ENCODE results near the gene TAF1B. TPM values are rescaled to one million over a fixed set of nuclear protein-coding genes. Genes with fewer than 3 reads are reported as not detected.
A peak's percentile ranks its signal among the peaks of the same experiment; 100 is the strongest.

The TAF1B gene
- total and polyA plus RNA-seq, 2 donors (not counting 3 experiments of a cell fraction or from before 2014, with no cell fraction given): 6.3 to 29.4 TPM

DNA sequence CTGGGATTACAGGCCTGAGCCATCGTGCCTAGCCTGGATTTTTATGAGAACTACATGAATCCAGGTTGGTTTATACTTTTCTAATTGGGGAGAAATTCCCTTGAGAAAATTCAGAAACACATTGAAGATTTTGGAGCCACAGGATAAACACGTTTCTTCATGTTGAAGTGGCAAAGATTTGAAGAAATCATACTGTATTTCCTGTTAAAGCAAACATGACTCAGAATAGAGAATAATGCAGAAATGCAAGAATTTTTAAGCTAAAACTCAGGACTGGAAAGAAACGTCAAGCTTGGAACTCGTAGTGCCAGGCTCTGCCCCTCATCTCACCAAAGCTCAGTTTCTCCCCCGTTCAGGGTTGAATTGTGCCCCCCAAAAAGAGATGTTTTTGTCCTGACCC, 32.1 kb upstream of the TAF1B start:
- Histone ChIP-seq H3K27me3 (ENCODE audit: control insufficient read depth in 2 of 2, insufficient read depth in 2 of 2, low read length in 2 of 2) (no peaks in the 10 kb centered on the region), H3K79me2 (ENCODE audit: control insufficient read depth, insufficient read depth, low read length) (no peaks in the 10 kb centered on the region), H3K4me3 (replicated peaks in 1 of 3; ENCODE audit: insufficient read depth in 1 of 3, low read depth in 1 of 3, low read length in 3 of 3) (no peak overlapping the region), H4K20me1 (replicated peaks; ENCODE audit: control insufficient read depth, extremely low read depth, insufficient read depth, low read length) (no peaks in the 10 kb centered on the region), H3K36me3 (ENCODE audit: control insufficient read depth in 2 of 2, extremely low read depth in 1 of 2, insufficient read depth in 2 of 2, low read length in 2 of 2) (no peaks in the 10 kb centered on the region), H3K9me3 (replicated peaks; ENCODE audit: control insufficient read depth, insufficient read depth, low read length) (no peaks in the 10 kb centered on the region), H3K4me1 (ENCODE audit: control insufficient read depth, extremely low read depth, insufficient read depth, low read length) (peaks cover 6% of the 10 kb centered on the region), H3K9ac (replicated peaks; ENCODE audit: extremely low read depth, insufficient read depth, low read length) (no peak overlapping the region), H3K4me2 (ENCODE audit: insufficient read depth, low read length) (no peak overlapping the region), H3K27ac (ENCODE audit: insufficient read depth, low read depth, low read length) (no peak overlapping the region), H2AFZ (ENCODE audit: low read depth, low read length) (no peak overlapping the region), H3K9me1 (replicated peaks; ENCODE audit: control insufficient read depth, extremely low read depth, insufficient read depth, low read length) (no peaks in the 10 kb centered on the region)
- no TSS peak for BruUV-seq (replicated peaks)
- dilution Hi-C loops (cut with MboI; ENCODE audit: extremely low pct_ligation_motif_present, low sequenced_read_pairs): loop anchor here (25.0 kb wide), 1 partner anchor 151 kb away; the partner anchor contains the start of gene GRHL1
- CTCF ChIA-PET: interaction anchor here (1.0 to 3.9 kb wide), 5 partner anchors 11 to 173 kb away, joined by 3 to 30 read pairs (median 4); partner anchors contain the start of gene TAF1B
- no peak for FAIRE-seq
- POLR2A ChIA-PET: no interaction called here
- TF ChIP-seq MYC (IDR thresholded peaks at IDR 0.05; ENCODE audit: low read depth, low read length): no peak
- TF ChIP-seq POLR2AphosphoS5 (IDR thresholded peaks at IDR 0.05; ENCODE audit: insufficient read depth, low read depth, low read length): no peak
- no peak for TF ChIP-seq GATA2 (IDR thresholded peaks at IDR 0.05; ENCODE audit: insufficient read depth, insufficient read length, low read depth, low read length)
- DNase-seq (ENCODE audit: low read depth, low spot score): no peak
- intact Hi-C loops (cut with micrococcal nuclease): loop anchor here (5.0 kb wide), 5 partner anchors 106 to 626 kb away; no protein-coding TSS in a partner anchor

DNA sequence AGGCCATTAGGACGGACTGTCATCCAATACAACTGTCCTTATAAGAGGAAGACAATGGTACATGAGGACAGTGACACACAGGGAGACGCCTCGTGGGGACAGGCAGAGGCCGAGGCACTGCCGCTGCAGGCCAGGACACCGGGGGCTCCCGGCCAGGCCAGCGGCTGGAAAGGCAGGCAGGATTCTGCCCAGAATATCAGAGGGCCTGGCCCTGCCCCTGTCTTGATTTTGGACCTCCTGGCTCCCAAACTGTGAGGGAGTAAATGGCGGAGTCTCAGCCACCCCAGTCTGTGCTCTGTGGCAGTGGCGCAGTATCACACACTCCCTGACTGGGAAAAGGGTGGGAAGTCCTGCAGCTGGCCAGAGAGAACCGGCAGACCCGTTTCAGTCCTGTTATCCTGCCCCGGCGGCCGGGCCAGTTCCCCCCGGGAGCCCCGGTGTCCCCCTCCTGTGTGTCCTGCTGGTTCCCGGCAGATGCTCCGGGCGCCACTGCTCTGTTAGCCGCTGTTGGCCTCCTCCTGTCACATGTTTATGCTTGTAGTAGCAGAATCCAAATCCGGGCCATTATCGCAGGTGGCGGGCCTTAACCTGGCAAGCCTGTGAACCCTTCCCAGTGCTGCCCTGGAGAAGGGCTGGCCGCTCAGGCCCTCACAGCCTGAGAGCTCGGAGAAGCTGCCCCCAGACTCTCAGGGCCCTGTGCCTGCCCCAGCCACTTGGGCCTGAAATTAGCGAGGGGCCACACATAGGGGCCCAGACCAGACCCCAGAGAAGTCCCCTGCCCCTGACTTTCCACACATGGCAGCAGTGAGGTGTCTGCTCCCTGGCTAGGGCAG, 31.4 kb upstream of the TAF1B start:
- FAIRE-seq (no peak), DNase-seq (ENCODE audit: low read depth, low spot score) (no peak)
- no TSS peak for BruUV-seq (replicated peaks)
- Histone ChIP-seq H2AFZ (ENCODE audit: low read depth, low read length) (peak overlapping the region; percentile 55), H3K4me1 (ENCODE audit: control insufficient read depth, extremely low read depth, insufficient read depth, low read length) (peaks cover 6% of the 10 kb centered on the region), H3K9me1 (replicated peaks; ENCODE audit: control insufficient read depth, extremely low read depth, insufficient read depth, low read length) (no peaks in the 10 kb centered on the region), H4K20me1 (replicated peaks; ENCODE audit: control insufficient read depth, extremely low read depth, insufficient read depth, low read length) (no peaks in the 10 kb centered on the region), H3K79me2 (ENCODE audit: control insufficient read depth, insufficient read depth, low read length) (no peaks in the 10 kb centered on the region), H3K9me3 (replicated peaks; ENCODE audit: control insufficient read depth, insufficient read depth, low read length) (no peaks in the 10 kb centered on the region), H3K27me3 (ENCODE audit: control insufficient read depth in 2 of 2, insufficient read depth in 2 of 2, low read length in 2 of 2) (no peaks in the 10 kb centered on the region), H3K9ac (replicated peaks; ENCODE audit: extremely low read depth, insufficient read depth, low read length) (peak overlapping the region; percentile 10), H3K36me3 (ENCODE audit: control insufficient read depth in 2 of 2, extremely low read depth in 1 of 2, insufficient read depth in 2 of 2, low read length in 2 of 2) (no peaks in the 10 kb centered on the region), H3K4me2 (ENCODE audit: insufficient read depth, low read length) (no peak overlapping the region), H3K27ac (ENCODE audit: insufficient read depth, low read depth, low read length) (no peak overlapping the region), H3K4me3 (replicated peaks in 1 of 3; ENCODE audit: insufficient read depth in 1 of 3, low read depth in 1 of 3, low read length in 3 of 3) (no peak overlapping the region)
- dilution Hi-C loops (cut with MboI; ENCODE audit: extremely low pct_ligation_motif_present, low sequenced_read_pairs) (loop anchor here (25.0 kb wide), 1 partner anchor 150 kb away; the partner anchor contains the start of gene GRHL1), intact Hi-C loops (cut with micrococcal nuclease) (loop anchor here (5.0 kb wide), 5 partner anchors 105 to 625 kb away; no protein-coding TSS in a partner anchor)
- ChIA-PET CTCF (interaction anchor here (1.0 to 5.5 kb wide), 14 partner anchors 11 to 284 kb away, joined by 3 to 161 read pairs (median 24); partner anchors contain the start of gene TAF1B), POLR2A (interaction anchor here (1.1 kb wide), 1 partner anchor 237 kb away, joined by 4 read pairs; no protein-coding TSS in a partner anchor)
- TF ChIP-seq JUN (IDR thresholded peaks at IDR 0.05; ENCODE audit: borderline replicate concordance, insufficient read depth, insufficient read length, low read depth) (no peak), POLR2A (IDR thresholded peaks at IDR 0.05; ENCODE audit: low read depth, low read length) (no peak), GATA2 (IDR thresholded peaks at IDR 0.05; ENCODE audit: insufficient read depth, insufficient read length, low read depth, low read length) (no peak), MYC (IDR thresholded peaks at IDR 0.05; ENCODE audit: low read depth, low read length) (no peak), FOS (IDR thresholded peaks at IDR 0.05; ENCODE audit: borderline replicate concordance, insufficient read depth, low read length) (no peak), POLR2AphosphoS5 (IDR thresholded peaks at IDR 0.05; ENCODE audit: insufficient read depth, low read depth, low read length) (no peak), EZH2 (IDR thresholded peaks at IDR 0.05; ENCODE audit: borderline replicate concordance, low read depth, low read length, severe bottlenecking) (no peak)
- TF ChIP-seq, protein P1, sequence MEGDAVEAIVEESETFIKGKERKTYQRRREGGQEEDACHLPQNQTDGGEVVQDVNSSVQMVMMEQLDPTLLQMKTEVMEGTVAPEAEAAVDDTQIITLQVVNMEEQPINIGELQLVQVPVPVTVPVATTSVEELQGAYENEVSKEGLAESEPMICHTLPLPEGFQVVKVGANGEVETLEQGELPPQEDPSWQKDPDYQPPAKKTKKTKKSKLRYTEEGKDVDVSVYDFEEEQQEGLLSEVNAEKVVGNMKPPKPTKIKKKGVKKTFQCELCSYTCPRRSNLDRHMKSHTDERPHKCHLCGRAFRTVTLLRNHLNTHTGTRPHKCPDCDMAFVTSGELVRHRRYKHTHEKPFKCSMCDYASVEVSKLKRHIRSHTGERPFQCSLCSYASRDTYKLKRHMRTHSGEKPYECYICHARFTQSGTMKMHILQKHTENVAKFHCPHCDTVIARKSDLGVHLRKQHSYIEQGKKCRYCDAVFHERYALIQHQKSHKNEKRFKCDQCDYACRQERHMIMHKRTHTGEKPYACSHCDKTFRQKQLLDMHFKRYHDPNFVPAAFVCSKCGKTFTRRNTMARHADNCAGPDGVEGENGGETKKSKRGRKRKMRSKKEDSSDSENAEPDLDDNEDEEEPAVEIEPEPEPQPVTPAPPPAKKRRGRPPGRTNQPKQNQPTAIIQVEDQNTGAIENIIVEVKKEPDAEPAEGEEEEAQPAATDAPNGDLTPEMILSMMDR (IDR thresholded peaks at IDR 0.05; ENCODE audit: extremely low read depth in 1 of 2, insufficient read depth in 1 of 2, low read depth in 1 of 2, low read length in 2 of 2): no peak
- TF ChIP-seq, protein P2, sequence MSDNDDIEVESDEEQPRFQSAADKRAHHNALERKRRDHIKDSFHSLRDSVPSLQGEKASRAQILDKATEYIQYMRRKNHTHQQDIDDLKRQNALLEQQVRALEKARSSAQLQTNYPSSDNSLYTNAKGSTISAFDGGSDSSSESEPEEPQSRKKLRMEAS (IDR thresholded peaks at IDR 0.05; ENCODE audit: insufficient read depth, insufficient read length): no peak

All from endothelial cell of umbilical vein (primary cell).